ENCODE results near the gene AGBL4. TPM values are rescaled to one million over a fixed set of nuclear protein-coding genes. Genes with fewer than 3 reads are reported as not detected.

AGBL4 gene
- total and polyA plus RNA-seq, 2 of the 4 experiments (the other 2 are of a cell fraction) = not detected

GRCh38 chr1:48966583-48966982 is 1057.2 kb downstream of the AGBL4 start:
- Histone ChIP-seq H3K27ac (ENCODE audit: insufficient read depth, low read length) (no peak overlapping the region), H4K20me1 (ENCODE audit: insufficient read depth, low read length) (no peaks in the 10 kb centered on the region), H3K4me2 (ENCODE audit: low read depth, low read length) (no peak overlapping the region), H2BK15ac (ENCODE audit: low read depth, low read length) (no peak overlapping the region), H2BK20ac (ENCODE audit: low read depth, low read length) (no peak overlapping the region), H4K8ac (ENCODE audit: low read depth in 2 of 2, low read length in 2 of 2) (no peak overlapping the region), H2BK5ac (ENCODE audit: low read depth, low read length, poor library complexity, severe bottlenecking) (no peak overlapping the region), H3K14ac (replicated peaks; ENCODE audit: low read depth, low read length) (no peak overlapping the region), H3K36me3 (ENCODE audit: control insufficient read depth, insufficient read depth, low read length) (no peaks in the 10 kb centered on the region), H3K27me3 (ENCODE audit: control insufficient read depth, insufficient read depth, low read length) (no peaks in the 10 kb centered on the region), H3K23ac (ENCODE audit: low read depth, low read length) (no peak overlapping the region), H3K56ac (ENCODE audit: extremely low read depth, insufficient read depth, low read length) (no peak overlapping the region), H3K18ac (ENCODE audit: low read depth, low read length) (no peak overlapping the region), H2BK120ac (ENCODE audit: low read depth, low read length) (no peak overlapping the region), H3K9ac (ENCODE audit: low read depth, low read length) (no peak overlapping the region), H3K9me3 (ENCODE audit: control insufficient read depth, insufficient read depth, low read length) (peaks cover 7% of the 10 kb centered on the region), H2AK9ac (replicated peaks; ENCODE audit: low read depth, low read length, poor library complexity) (no peak overlapping the region), H3K4me1 (ENCODE audit: control insufficient read depth, insufficient read depth, low read length) (no peaks in the 10 kb centered on the region), H3K9me1 (ENCODE audit: insufficient read depth, low read length) (no peaks in the 10 kb centered on the region), H3K4ac (ENCODE audit: low read depth, low read length) (no peak overlapping the region), H4K5ac (ENCODE audit: low read depth, low read length) (no peak overlapping the region), H3K79me1 (ENCODE audit: low read depth in 1 of 2, low read length in 2 of 2) (no peaks in the 10 kb centered on the region), H3K4me3 (ENCODE audit: insufficient read depth, low read depth, low read length) (no peak overlapping the region), H4K91ac (ENCODE audit: insufficient read depth, low read depth, low read length) (no peak overlapping the region), H2AK5ac (ENCODE audit: low read depth, low read length) (no peak overlapping the region), H2AFZ (replicated peaks; ENCODE audit: low read length, poor library complexity) (no peak overlapping the region)
- no peak for DNase-seq
- POLR2A ChIA-PET (ENCODE audit: unreplicated experiment) = no interaction called here
- in situ Hi-C loops (cut with MboI; ENCODE audit: low sequenced_read_pairs) (no loop called here), dilution Hi-C loops (cut with HindIII; ENCODE audit: low sequenced_read_pairs, unreplicated experiment) (no loop called here), intact Hi-C loops (cut with micrococcal nuclease) (no loop called here)
- no peak for ATAC-seq (ENCODE audit: low read depth)
- TF ChIP-seq MAZ (IDR thresholded peaks at IDR 0.05; ENCODE audit: borderline replicate concordance, low read depth, low read length) (no peak), POLR2A (IDR thresholded peaks at IDR 0.05; ENCODE audit: low read depth, low read length) (no peak), BHLHE40 (IDR thresholded peaks at IDR 0.05; ENCODE audit: low read depth, low read length) (no peak), ELK1 (IDR thresholded peaks at IDR 0.05; ENCODE audit: borderline replicate concordance, low read depth, low read length) (no peak), FOS (IDR thresholded peaks at IDR 0.05; ENCODE audit: low read depth, low read length) (no peak), MAFK (IDR thresholded peaks at IDR 0.05; ENCODE audit: low read depth, low read length) (no peak), RCOR1 (IDR thresholded peaks at IDR 0.05; ENCODE audit: insufficient replicate concordance, low read length) (no peak), NFE2L2 (IDR thresholded peaks at IDR 0.05; ENCODE audit: low read depth, low read length) (no peak), RFX5 (IDR thresholded peaks at IDR 0.05; ENCODE audit: low read depth, low read length) (no peak), CTCF (conservative IDR thresholded peaks at IDR 0.05; ENCODE audit: low read depth, low read length) (no peak), SMC3 (IDR thresholded peaks at IDR 0.05; ENCODE audit: low read depth, low read length) (no peak), USF2 (IDR thresholded peaks at IDR 0.05; ENCODE audit: low read depth, low read length) (no peak), MXI1 (IDR thresholded peaks at IDR 0.05; ENCODE audit: borderline replicate concordance, low read depth, low read length) (no peak), CHD1 (IDR thresholded peaks at IDR 0.05; ENCODE audit: low read depth, low read length) (no peak)
- CTCF ChIA-PET = no interaction called here
- no TSS peak for BruUV-seq (replicated peaks)
